GM19467 (cell line): ENCODE results near the gene TENM3.

Experiments used
- ATAC-seq: cut with Tn5 transposase; IDR thresholded peaks from one replicate; pipeline ENCODE4 v1.9.1; 2021; ENCODE audit warnings: mild to moderate bottlenecking, moderate library complexity; ENCODE audit not compliant: unreplicated experiment

The TENM3 gene

GRCh38 chr4:182649698-182650477, 406.7 kb downstream of the TENM3 start:
- no peak for ATAC-seq

- ATAC-seq, result no peak
Observed at GRCh38 chr4:182653596-182653995, 410.4 kb downstream of the TENM3 start.

DNA sequence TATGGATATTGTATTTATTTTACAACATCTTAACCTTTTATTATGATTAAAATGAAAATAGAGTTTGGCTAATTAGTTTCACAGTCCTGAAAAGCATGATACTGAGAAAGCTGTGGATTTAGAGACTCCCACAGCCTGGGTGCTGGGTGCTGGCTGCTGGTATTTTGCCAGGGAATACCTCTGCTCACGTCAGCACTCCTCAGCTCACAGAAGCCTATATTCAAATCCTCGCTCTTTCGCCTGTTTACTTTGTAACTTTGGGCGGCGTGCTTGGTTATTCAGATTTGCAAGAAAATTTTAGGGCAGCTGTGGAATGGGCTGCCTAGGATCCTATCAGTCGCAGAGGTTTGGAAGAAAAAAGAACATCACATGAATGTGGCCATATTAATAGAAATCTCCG, 412.1 kb downstream of the TENM3 start:
- ATAC-seq, result no peak

GRCh38 chr4:182662551-182662950, 419.3 kb downstream of the TENM3 start:
- no peak for ATAC-seq

GRCh38 chr4:182671231-182671630, 428.0 kb downstream of the TENM3 start:
- no peak for ATAC-seq

GRCh38 chr4:182671749-182672148, 428.5 kb downstream of the TENM3 start:
- ATAC-seq, result no peak

DNA sequence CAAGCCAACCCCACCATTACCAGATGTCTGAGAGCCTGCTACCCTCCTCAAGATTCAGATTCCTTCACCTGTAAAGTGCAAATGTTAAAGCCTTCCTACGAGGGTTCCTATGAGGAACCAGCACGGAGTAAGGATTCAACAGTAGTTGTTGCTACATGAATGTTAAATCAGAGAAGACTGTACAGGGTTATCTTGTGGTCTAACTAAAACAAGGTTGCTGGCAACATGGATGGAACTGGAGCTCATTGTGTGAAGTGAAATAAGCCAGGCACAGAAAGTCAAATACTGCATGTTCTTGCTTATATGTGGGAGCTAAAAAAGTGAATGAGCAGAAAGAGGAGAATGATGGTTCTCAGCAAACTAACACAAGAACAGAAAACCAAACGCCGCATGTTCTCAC, 435.4 kb downstream of the TENM3 start:
- ATAC-seq, result no peak

GRCh38 chr4:182679533-182679932, 436.3 kb downstream of the TENM3 start:
- no peak for ATAC-seq

DNA sequence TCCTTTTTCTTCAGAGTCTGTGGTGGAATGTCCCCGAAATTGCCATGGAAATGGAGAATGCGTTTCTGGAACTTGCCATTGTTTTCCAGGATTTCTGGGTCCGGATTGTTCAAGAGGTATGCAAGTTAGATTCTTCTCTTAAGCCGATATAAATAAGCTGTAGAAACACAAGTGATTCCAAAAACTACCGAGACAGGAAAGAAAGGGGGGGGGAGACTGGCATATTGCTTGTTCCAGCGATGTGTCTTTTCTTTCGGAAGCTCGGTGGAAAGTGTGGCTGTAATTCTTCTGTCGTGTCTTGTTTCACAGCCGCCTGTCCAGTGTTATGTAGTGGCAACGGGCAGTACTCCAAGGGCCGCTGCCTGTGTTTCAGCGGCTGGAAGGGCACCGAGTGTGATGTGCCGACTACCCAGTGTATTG, 437.0 kb downstream of the TENM3 start:
- ATAC-seq, result no peak

DNA sequence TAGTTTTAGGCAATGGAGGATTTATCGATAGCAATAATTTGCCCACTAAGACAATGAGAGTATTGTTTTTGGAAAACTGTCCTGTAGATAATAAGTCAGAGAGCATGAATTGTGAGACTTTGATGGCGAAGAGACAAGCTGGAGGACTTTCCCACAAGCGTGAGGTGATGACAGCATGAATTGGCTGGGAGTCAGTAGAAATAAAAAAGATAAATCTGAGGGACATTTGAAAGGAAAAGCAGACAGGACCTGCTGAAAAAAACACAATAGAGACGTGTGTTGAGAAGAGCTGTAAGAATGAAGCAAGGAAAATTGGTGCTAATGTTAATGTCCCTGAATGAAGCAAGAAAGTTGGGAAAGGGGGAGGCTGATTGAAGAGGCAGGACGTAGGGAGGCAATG, 440.5 kb downstream of the TENM3 start:
- ATAC-seq, result no peak

DNA sequence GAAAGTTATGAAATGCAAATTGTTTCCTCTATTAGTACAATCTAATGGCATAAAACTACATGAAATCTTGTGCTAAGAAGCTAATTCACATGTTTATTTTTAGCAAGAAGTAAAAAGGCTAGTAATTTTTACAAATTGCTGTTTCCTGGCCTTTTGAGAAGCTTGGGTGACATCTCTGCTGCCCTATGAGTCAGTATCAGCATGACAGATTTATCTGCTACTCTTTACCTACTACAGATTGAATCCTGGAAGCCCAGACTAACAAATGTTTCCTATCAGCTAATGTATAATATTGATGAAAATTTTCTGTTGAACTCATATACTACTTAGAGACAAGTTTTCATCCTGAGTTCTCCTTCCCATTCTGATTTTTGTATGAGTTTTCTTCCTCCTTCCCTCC, 441.6 kb downstream of the TENM3 start:
- no peak for ATAC-seq

GRCh38 chr4:182688081-182688480, 444.9 kb downstream of the TENM3 start:
- no peak for ATAC-seq

GRCh38 chr4:182694551-182694950, 451.3 kb downstream of the TENM3 start:
- ATAC-seq, result no peak

DNA sequence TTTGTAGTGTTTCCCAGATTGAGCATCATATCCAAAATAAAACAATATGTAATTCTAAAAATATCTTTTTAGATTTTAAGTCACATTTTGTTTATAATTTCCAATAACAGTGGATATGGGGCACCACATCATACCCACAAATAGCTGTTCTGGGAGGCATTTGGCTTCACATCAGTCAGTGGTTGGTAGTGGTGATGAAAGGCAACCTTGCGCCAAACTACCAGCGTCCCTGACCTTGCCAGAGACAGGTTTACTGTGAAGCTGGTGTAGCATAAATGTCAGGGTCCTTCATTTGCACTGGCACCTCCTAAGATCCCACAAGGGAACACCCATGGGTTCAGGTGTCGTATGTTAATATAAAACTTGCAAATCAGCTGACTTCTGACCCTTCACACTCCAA, 451.8 kb downstream of the TENM3 start:
- no peak for ATAC-seq

DNA sequence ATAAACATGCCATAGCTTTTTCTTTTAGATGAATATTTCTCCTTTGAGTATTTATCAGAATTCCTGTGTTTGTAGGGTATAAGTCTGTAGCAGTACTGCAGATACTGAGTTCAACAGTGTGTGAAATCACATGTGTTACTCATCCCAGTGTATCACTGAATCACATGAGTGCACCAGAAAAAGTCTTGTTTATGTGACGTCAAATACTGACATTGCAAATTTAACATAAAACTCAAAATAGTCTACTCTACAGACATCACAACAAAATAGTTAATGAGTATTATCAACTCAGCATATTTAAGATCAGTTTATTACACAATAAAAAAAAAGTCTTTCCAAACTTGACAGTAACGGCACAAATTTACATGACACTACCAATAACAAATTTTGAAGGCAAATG, 452.6 kb downstream of the TENM3 start:
- no peak for ATAC-seq

GRCh38 chr4:182697094-182697493, 453.9 kb downstream of the TENM3 start:
- no peak for ATAC-seq

DNA sequence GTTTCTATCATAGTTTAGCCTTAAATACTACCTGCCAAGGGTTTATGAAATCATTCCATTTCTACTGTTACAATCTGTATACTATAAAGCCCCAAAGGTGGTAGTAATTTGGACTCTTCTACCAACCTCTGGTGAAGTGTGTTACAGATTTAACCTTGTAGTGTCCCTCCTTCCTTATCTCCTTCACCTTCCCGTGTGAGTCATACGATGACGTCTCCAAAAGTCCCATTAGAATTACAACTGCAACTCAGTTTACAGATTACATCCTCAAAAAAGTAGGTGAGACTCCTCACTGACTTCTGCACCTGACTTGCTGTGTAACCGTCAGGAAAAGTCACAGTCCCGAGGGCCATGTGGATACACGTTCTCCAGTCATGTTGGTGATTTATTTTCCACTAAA, 455.0 kb downstream of the TENM3 start:
- no peak for ATAC-seq

- ATAC-seq, result no peak
Observed at GRCh38 chr4:182699201-182699600, 456.0 kb downstream of the TENM3 start.

DNA sequence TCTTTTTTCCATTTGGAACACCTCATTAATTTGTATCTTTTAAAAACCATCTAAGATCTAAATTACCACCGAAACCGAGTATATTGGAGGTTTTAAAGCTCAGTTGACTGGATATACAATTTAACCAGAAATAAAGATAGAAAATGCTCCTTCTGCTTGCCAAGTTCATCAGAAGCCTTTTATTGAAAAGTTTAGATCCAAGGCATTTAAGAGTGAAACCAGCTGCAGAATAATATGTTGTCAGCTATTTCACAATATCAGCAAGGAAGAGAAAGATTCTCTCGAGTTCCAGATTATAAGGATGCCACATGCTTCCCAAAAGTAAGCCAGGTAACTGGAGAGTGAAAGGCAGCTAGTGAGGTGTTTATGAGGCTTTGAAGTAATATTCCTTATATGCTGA, 456.6 kb downstream of the TENM3 start:
- ATAC-seq, result no peak

DNA sequence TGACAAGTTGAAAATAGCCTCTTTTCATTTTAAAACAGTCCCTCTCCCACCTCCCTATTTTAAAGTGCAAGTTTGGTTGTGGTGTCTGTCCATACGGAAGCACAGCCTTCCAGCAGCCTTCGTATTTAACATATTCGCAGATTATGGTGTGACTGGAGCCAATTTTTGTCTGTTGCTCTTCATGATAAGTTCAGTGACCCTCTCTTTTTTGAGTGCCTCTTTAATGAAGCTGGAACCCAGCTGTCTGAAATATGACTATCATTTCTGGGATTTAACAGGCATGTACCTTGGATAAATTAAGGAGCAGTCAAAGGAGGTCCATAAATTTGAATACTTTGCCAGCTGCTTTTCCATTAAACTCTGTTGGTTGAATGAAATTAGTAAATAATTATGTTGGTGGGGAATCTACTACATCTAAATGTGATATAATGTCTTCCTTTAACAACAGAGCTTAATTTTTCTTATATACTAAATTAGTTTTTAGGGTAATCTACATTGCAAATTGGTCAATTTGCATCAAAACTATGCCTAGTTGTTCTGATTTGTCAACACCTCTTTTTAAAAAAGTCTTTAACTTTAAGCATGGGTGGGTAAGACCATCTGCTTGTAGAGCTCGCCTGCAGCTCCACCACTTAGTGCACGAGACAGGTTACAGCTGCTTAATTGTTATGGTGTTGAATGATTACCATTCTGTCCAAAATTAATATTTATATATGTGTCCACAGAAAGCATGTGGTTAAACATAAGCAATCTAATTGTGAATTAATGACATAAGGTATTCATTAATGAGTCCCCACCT, 457.4 kb downstream of the TENM3 start:
- ATAC-seq, result no peak

GRCh38 chr4:182704077-182704476, 460.9 kb downstream of the TENM3 start:
- no peak for ATAC-seq

- ATAC-seq, result no peak
Observed at GRCh38 chr4:182704948-182705347, 461.7 kb downstream of the TENM3 start.
